ENCODE data around the gene TCF21.
"Not testable (repeated sequence)": the region's sequence is repeated elsewhere in the genome, so short reads cannot be mapped to it uniquely, and the experiment has no call there.

Gene TCF21

GRCh38 chr6:133855276-133855990 lies 33.5 kb upstream of the TCF21 start:
- TF ChIP-seq CTCF (IDR thresholded peaks at IDR 0.05; ENCODE audit: insufficient read depth, low read depth, low read length, missing control alignments): no peak
- H3K4me3 ChIP-seq (ENCODE audit: low read length): no peak overlapping the region
- DNase-seq (ENCODE audit: low read depth): no peak

GRCh38 chr6:133855991-133856370 lies 32.9 kb upstream of the TCF21 start:
- H3K4me3 ChIP-seq (ENCODE audit: low read length): no peak overlapping the region
- DNase-seq (ENCODE audit: low read depth): no peak
- no peak for TF ChIP-seq CTCF (IDR thresholded peaks at IDR 0.05; ENCODE audit: insufficient read depth, low read depth, low read length, missing control alignments)

- DNase-seq (ENCODE audit: low read depth): no peak
- H3K4me3 ChIP-seq (ENCODE audit: low read length): no peak overlapping the region
- TF ChIP-seq CTCF (IDR thresholded peaks at IDR 0.05; ENCODE audit: insufficient read depth, low read depth, low read length, missing control alignments): no peak
Measured at GRCh38 chr6:133856911-133857310, 32.0 kb upstream of the TCF21 start.

GRCh38 chr6:133857696-133858095 lies 31.2 kb upstream of the TCF21 start:
- DNase-seq (ENCODE audit: low read depth): no peak
- TF ChIP-seq CTCF (IDR thresholded peaks at IDR 0.05; ENCODE audit: insufficient read depth, low read depth, low read length, missing control alignments): no peak
- H3K4me3 ChIP-seq (ENCODE audit: low read length): no peak overlapping the region

GRCh38 chr6:133861337-133861736 lies 27.6 kb upstream of the TCF21 start:
- not testable (repeated sequence) for DNase-seq (ENCODE audit: low read depth); H3K4me3 ChIP-seq (ENCODE audit: low read length)

- no peak for DNase-seq (ENCODE audit: low read depth)
- no peak for TF ChIP-seq CTCF (IDR thresholded peaks at IDR 0.05; ENCODE audit: insufficient read depth, low read depth, low read length, missing control alignments)
- H3K4me3 ChIP-seq (ENCODE audit: low read length): no peak overlapping the region
Measured at GRCh38 chr6:133863228-133863627, 25.7 kb upstream of the TCF21 start.

- TF ChIP-seq CTCF (IDR thresholded peaks at IDR 0.05; ENCODE audit: insufficient read depth, low read depth, low read length, missing control alignments): no peak
- DNase-seq (ENCODE audit: low read depth): no peak
- no peak overlapping the region for H3K4me3 ChIP-seq (ENCODE audit: low read length)
Measured at GRCh38 chr6:133865680-133866079, 23.2 kb upstream of the TCF21 start.
